ENCODE results near the gene NUDCD3.

DNA sequence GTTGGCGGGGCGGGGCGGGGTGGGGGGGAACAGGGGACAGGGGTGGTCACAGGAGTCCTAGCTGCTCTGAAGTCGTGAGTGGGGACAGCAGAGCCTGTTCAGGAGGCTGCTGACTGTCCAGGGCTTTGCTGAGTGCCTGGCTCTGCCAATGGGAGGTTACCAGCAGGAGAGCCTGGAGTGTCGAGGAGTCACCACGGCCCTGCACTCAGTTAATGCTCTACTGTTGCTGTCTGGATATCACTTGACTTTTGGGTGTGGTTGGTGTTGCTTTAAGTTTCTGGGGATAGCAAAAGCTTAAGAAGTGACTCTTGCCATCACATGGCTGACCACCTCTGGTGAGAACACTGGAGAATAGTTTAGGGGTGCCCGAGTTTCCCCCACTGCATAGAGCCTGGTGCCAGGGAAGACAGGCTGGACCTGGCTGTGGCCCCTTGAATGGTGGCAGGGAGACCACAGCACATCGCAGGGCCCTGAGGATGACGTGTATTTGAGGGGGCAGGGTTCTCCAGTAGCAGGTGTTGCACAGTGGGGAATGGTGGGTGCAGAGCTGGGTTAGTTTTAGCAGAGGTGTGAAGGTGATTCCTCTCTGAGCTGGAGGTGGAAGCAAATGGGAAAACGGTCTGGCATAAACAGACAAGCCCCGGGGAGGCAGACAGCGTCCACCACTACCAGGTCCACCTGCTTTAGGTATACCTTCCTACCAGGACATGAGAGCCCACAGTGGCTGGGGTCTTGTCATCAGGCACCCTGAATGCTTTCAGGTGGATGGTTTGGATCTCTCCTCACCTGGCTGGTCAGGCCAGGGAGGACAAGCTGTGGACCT lies 110.9 kb downstream of the NUDCD3 start:
- no peak for TF ChIP-seq POLR2A (IDR thresholded peaks at IDR 0.05)
- TF ChIP-seq CTCF (IDR thresholded peaks at IDR 0.05), result no peak
